GM20000 (cell line): Measurements from ENCODE around the gene RASSF5.

ENCODE experiments used
- DNase-seq: peaks from one replicate; pipeline ENCODE4 v3.0.0; 2012; ENCODE audit warnings: low spot score
- TF ChIP-seq, protein P1 (sequence below): IDR thresholded peaks from 2 replicates; pipeline ENCODE4 v1.5.1; 2012; ENCODE audit warnings: mild to moderate bottlenecking, control low read depth; ENCODE audit errors: extremely low read depth, missing control alignments

RASSF5 gene

GRCh38 chr1:206581571-206581981 lies 74.2 kb downstream of the RASSF5 start:
- DNase-seq: no peak

DNA sequence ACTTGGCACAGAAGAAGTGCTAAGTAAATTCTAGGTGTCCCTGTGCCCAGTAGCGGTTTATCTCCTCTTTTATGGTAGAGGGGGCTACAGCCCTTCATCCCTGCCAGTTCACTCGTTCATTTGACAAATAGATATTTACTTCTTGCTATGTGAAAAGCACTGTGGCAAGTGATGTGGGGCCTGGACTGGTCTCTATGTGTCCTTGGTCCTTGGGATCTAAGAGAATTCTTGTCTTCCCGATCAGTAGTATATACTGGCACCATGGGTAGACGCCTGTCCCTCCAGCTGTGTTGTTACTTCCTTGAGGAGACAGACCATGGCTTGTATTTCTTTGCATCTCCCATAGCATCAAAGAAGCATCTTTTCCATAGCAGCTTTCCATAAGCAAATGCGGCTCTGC lies 75.2 kb downstream of the RASSF5 start:
- TF ChIP-seq, protein P1, sequence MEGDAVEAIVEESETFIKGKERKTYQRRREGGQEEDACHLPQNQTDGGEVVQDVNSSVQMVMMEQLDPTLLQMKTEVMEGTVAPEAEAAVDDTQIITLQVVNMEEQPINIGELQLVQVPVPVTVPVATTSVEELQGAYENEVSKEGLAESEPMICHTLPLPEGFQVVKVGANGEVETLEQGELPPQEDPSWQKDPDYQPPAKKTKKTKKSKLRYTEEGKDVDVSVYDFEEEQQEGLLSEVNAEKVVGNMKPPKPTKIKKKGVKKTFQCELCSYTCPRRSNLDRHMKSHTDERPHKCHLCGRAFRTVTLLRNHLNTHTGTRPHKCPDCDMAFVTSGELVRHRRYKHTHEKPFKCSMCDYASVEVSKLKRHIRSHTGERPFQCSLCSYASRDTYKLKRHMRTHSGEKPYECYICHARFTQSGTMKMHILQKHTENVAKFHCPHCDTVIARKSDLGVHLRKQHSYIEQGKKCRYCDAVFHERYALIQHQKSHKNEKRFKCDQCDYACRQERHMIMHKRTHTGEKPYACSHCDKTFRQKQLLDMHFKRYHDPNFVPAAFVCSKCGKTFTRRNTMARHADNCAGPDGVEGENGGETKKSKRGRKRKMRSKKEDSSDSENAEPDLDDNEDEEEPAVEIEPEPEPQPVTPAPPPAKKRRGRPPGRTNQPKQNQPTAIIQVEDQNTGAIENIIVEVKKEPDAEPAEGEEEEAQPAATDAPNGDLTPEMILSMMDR: no peak
- DNase-seq: no peak

More at GRCh38 chr1:206581571-206581981, 74.2 kb downstream of the RASSF5 start:
- TF ChIP-seq, protein P1: no peak

DNA sequence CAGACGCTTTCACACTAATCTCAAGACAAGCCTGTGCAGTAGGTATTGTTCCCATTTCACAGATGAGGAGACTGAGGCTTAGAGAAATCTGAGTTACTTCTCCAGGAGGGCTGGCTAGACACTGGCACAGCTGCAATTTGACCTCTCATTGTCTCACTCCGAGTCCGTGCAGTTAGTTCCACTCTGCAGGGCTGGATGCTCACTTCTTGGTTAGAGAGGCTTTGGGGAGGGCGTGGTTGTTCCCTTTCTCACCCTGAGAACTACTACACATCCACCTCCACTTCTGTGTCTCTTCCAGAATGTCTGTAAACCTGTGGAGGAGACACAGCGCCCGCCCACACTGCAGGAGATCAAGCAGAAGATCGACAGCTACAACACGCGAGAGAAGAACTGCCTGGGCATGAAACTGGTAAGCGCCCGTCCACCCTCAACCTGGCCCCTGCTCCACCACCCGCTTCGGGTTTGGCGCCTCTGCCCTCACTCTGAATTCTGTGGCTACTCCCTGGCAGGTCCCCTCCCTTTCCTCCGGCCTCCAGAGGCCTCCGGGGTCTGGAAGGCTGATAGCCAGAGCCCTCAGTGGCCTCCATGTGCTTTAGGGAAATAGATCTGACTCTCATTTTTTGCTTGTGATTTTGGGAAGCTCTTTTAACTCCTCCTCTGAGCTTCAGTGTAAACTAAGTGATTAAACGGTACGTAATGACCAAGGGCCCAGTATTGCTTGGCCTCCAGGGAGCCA lies 75.8 kb downstream of the RASSF5 start:
- no peak for DNase-seq
- TF ChIP-seq, protein P1: no peak

GRCh38 chr1:206583707-206584648 lies 76.6 kb downstream of the RASSF5 start:
- TF ChIP-seq, protein P1: peak; percentile 90

DNA sequence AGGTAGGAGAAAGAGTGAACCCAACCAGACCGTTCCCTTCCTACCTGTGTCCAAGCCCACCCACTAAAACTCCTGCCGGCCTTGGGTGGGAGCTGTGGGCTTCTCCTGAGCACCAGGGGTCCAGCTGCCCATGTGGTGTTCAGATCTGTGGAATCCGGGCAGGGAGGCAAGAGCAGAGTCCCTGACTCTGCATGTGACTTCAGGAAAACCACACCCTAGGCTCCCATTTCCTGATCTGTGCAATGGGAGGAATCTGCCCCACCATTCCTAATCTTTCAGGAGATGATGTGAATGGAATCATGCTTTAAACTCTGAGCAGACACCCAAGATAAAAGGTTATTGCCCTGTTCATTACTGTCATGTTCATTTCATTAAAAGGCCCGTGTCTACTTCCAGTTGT lies 77.4 kb downstream of the RASSF5 start:
- DNase-seq: no peak
- TF ChIP-seq, protein P1: no peak

More at GRCh38 chr1:206583707-206584648, 76.6 kb downstream of the RASSF5 start:
- DNase-seq: peak; percentile 76

GRCh38 chr1:206586501-206587445 lies 79.4 kb downstream of the RASSF5 start:
- DNase-seq: no peak
- TF ChIP-seq, protein P1: no peak
